ENCODE results near the gene MAP3K20. TPM values are rescaled to one million over a fixed set of nuclear protein-coding genes. Genes with fewer than 3 reads are reported as not detected.
"Not testable (repeated sequence)": the region's sequence is repeated elsewhere in the genome, so short reads cannot be mapped to it uniquely, and the experiment has no call there.

The MAP3K20 gene
- total RNA-seq, 1 donor from 2014 or later: 19.1 TPM

GRCh38 chr2:173305303-173305702, 229.7 kb downstream of the MAP3K20 start:
- Mint-ChIP-seq H3K27me3 (no peaks in the 10 kb centered on the region), H3K4me3 (no peak overlapping the region), H3K27ac (no peak overlapping the region), H3K9me3 (peaks cover 5% of the 10 kb centered on the region), H3K36me3 (ENCODE audit: low read depth) (no peaks in the 10 kb centered on the region), H3K4me1 (peaks cover 3% of the 10 kb centered on the region)
- intact Hi-C loops (cut with micrococcal nuclease): no loop called here
- DNase-seq: no peak

- no peak overlapping the region for H3K4me3 Mint-ChIP-seq
- DNase-seq: no peak
- no peaks in the 10 kb centered on the region for H3K27me3 Mint-ChIP-seq
- H3K27ac Mint-ChIP-seq: no peak overlapping the region
- H3K36me3 Mint-ChIP-seq (ENCODE audit: low read depth): no peaks in the 10 kb centered on the region
- peaks cover 3% of the 10 kb centered on the region for H3K4me1 Mint-ChIP-seq
- intact Hi-C loops (cut with micrococcal nuclease): no loop called here
- peaks cover 5% of the 10 kb centered on the region for H3K9me3 Mint-ChIP-seq
These were observed 231.6 kb downstream of the MAP3K20 start for GRCh38 chr2:173307293-173307692.

DNA sequence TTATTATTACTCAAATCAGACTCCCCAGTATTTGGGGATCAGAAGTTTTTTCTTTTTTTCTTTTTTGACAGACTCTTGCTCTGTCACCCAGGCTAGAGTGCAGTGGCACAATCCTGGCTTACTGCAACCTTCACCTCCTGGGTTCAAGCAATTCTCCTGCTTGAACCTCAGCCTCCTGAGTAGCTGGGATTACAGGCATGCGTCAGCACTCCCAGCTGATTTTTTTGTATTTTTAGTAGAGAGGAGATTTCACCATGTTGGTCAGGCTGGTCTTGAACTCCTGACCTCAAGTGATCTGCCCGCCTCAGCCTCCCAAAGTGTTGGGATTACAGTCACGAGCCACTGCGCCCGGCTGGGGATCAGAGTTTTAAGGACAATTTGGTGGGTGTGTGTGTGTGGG, 233.7 kb downstream of the MAP3K20 start:
- H3K27me3 Mint-ChIP-seq; DNase-seq; H3K9me3 Mint-ChIP-seq; H3K27ac Mint-ChIP-seq; H3K36me3 Mint-ChIP-seq (ENCODE audit: low read depth); H3K4me3 Mint-ChIP-seq; intact Hi-C loops (cut with micrococcal nuclease); H3K4me1 Mint-ChIP-seq: not testable (repeated sequence)

DNA sequence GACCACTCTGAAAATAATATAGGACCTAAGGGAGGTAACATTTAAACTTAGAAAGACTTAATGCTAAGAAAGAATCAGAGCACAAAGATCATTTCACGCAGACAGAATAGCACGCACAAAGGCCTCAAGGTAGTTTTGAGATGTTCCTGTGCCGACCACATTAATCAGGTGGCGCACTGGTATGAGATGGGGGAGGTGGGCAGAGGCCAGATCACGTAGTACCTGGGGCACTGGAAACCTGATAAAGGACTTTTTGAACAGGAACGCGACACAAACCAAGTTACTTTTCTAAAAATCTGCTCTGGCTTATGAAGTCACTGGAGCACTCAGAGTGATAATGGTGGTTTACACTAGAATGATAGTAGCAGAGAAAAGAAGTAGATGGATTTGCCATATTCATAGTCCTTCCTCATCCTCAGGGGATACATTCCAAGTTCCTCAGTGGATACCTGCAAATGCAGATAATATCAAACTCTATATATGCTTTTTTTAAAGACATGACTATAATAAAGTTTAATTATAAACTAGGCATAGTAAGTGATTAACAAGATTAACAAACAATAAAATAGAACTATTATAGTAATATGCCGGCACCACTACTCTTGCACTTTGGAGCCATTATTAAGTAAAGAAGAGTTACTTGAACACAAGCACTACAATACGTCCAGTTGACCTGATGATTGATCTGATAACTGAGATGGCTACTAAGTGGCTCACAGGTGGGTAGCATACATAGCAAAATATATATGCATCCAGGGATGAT, 236.4 kb downstream of the MAP3K20 start:
- intact Hi-C loops (cut with micrococcal nuclease): no loop called here
- Mint-ChIP-seq H3K27ac (no peak overlapping the region), H3K9me3 (no peaks in the 10 kb centered on the region), H3K4me3 (no peak overlapping the region), H3K4me1 (peaks cover 3% of the 10 kb centered on the region), H3K27me3 (peaks cover 6% of the 10 kb centered on the region), H3K36me3 (ENCODE audit: low read depth) (no peaks in the 10 kb centered on the region)
- DNase-seq: no peak

Measured in activated CD4-positive, alpha-beta T cell treated with anti-CD3 and anti-CD28 coated beads, Interleukin-2, amount 10 ng/mL, durations not matched to agents 24 days and 14 days (primary cell).